Activated T-cell treated with anti-CD3 and anti-CD28 coated beads for 1 hour (primary cell): ENCODE measurements around the gene BCAS3.
"Not testable (repeated sequence)": the region's sequence is repeated elsewhere in the genome, so short reads cannot be mapped to it uniquely, and the experiment has no call there.

Experiments
- DNase-seq: peaks from one replicate; pipeline ENCODE4 v3.0.0-alpha.2; 2020; ENCODE audit warnings: low read depth

BCAS3 gene

DNA sequence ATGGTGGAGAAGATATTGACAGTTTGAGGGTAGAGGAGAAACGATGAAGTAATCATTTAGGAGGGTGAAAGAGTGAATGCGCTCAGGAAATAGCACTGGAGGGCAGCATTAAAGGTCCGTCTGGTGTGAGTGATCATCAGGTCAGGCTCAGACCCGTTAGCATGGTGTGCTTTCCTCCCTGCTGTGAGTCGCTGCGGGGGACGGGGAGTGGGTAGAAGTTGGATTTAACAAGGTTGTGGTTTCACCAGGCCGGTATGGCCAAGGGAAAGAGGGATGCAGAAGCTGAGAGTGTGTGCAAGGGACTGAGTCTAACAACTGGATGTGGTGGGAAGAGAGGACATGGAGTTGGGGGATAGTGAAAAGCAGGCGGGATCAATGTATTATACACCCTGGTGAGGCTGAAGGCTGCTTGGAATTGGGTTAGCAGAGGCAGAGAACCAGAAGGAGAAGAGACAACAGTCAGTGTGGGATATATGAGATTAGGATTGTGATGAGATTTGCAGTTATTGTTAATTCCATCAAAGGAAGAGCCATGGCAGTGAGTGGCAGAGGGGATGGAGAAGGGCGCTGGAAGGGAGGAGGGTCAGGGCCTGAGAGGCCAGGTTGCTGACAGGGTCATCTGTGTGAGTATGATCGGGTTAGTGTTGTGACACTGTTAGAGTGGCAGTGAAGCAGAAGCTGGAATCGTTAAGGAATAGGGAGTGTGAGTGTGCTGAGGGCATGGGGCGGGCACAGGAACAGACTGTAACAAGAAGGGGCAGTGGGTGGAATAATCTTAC, 663.0 kb downstream of the BCAS3 start:
- no peak for DNase-seq

GRCh38 chr17:61343576-61343975, 665.9 kb downstream of the BCAS3 start:
- no peak for DNase-seq

DNA sequence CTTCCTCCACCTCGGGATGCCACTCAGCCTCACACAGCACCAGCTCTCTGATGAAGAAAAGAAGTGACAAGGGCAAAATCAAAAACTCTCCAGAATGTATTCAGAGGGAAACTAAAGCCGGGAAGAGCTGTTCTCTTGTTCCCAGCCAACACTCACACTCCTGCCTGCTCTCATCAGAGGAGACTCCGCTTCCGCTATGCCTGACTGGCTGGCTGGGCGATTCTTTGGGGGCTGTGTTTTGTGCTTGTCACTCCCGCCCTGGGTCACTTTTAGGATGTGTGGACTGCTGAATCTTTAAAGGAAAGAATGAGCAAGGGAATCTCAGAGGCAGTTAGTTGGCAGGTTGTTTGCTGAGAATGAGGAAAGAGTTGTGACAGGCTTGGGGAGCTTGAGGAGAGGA, 667.4 kb downstream of the BCAS3 start:
- no peak for DNase-seq

- DNase-seq, result no peak
Observed at GRCh38 chr17:61345825-61346666, 668.4 kb downstream of the BCAS3 start.

- no peak for DNase-seq
Observed at GRCh38 chr17:61349350-61349749, 671.7 kb downstream of the BCAS3 start.

DNA sequence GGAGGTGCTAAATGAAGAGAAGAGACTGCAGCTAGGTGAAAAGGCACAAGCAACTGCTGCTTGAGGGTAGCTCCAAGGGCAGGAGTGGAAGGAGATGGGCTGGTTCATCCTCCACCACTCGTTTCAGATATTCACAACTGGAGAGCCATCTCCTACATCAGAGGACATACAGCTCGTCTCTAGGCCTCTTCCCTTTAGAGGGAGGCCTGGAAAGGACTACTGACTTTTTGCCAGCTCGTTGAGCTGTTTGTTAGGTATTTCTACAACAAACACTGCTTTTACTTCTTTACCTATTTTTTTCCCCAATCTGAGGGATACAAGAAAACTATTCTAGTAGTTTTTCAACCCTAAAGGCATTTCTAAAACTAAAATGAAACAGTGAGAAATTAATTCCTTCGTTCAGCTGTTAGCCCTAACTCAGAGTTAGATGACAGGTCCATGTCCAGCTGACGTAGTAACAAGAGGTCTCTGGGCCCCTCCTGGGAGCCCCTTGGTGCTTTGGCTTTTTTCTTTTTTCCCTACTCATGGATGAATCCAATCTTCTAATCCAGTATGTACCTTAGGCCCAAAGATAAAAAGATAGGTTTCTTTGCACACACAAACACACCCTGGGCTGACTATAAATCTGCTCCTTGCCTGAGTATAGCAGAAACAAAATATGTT, 674.2 kb downstream of the BCAS3 start:
- DNase-seq, result no peak

- no peak for DNase-seq
Observed at GRCh38 chr17:61352408-61352770, 674.7 kb downstream of the BCAS3 start.

DNA sequence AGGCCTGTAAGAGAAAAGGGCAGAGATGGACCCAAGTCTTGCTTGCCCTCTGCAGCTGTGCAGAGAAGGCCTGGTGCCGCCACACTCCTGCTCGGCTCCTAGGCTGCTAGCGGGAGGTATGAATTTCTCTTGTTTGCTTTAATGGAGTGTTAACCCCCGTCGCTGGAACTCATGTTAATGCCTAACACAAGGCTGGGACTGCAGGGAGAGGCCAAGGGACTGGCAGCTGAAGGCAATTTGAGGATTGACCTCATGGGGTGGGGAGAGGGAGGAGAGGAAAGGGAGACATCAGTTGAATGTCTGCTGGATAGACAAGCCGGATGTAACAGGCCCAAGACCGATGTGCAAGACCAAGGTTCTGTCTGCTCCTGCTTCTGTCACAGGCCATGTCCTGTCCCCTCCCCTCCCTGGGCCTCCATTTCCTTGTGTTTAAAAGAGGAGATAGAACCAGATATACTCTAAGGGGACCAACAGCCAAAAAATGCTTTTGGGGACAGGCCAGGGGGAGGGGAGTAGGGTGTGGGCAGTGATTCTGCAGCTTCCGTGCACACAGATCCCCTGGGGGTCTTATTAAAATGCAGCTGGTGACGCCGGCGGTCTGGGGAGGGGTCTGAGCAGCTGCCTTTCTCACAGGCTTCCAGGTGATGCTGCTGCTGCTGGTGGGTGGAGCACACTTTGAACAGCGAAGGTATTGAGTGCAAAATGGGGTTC, 675.3 kb downstream of the BCAS3 start:
- no peak for DNase-seq

DNA sequence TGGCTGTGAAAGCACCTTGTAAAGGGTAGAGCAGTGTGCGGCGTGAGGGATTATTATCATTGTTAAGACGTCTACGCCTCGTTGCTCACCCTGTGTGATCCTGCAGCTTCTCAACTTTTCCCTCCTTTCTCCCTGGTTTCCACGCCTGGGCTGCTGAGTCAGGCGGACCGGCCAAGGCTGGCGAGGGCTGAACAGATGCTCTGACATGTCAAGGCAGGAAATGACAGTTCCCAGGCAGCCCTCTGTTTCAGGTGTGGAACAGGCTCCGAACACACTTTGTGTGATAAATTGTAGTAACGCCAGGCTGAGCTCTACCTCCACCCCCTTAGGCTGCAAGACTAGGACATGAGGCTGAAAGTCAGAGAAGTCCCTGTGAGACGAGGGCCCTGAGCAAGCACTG, 676.0 kb downstream of the BCAS3 start:
- no peak for DNase-seq

DNA sequence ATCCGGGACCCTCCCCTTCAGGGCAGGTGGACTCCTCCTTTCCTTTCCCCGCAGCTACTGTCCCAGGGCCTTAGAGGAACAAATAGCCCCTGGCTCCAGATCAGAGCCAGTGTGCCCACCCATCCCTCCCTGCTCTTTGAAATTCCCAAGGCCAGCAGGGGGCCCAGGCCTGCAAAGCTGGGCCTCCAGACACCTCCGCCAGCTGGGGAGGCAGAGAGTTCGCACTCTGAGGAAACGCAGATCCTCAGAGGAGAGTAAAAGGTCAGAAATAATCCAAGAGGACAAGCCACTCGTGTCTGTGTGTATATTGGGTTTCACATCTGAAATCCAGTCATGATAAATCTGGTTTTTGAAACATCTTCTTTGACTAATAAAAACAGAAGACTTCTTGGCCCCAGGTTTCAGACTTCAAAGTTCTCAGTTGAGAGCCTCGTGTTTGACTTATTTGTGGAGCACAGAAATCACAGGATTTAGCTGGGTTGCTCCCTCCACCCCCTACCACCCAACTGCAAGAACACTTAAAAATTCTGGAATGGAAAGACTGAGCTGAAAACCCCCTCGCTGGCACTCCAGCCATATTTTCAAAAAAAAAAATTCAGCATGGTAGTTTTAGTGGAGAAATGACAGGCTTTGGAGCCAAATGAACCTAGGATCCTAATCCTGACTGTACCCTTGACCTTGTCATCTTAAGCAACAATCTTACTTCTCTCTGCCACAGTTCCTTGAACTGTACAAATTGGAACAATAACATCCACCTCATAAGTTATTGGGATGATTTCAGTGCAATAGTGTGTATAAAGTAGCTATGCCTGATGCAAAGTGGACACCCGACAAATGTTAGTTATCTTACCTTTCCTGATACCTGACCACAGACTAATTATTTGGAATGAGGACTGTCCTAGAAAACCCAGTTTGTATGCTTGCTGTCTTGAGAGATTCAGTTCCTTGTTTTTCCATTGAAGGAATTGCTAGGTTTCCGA, 677.5 kb downstream of the BCAS3 start:
- DNase-seq, result no peak

DNA sequence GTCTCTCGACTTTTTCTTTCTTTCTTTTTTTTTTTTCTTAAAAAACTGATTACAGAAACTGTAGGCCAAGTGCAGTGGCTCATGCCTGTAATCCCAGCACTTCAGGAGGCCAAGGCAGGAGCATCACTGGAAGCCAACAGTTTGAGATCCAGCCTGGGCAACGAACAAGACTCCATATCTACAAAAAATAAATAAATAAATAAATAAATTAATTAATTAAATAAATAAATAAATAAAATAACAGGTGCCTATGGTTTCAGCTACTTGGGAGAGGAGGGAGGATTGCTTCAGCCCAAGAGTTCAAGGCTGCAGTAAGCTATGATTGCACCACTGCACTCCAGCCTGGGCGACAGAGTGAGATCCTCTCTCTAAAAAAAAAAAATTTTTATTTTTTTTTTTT, 679.4 kb downstream of the BCAS3 start:
- DNase-seq, result not testable (repeated sequence)

GRCh38 chr17:61359513-61359912, 681.9 kb downstream of the BCAS3 start:
- DNase-seq, result not testable (repeated sequence)

- DNase-seq, result no peak
Observed at GRCh38 chr17:61360318-61360943, 682.8 kb downstream of the BCAS3 start.

DNA sequence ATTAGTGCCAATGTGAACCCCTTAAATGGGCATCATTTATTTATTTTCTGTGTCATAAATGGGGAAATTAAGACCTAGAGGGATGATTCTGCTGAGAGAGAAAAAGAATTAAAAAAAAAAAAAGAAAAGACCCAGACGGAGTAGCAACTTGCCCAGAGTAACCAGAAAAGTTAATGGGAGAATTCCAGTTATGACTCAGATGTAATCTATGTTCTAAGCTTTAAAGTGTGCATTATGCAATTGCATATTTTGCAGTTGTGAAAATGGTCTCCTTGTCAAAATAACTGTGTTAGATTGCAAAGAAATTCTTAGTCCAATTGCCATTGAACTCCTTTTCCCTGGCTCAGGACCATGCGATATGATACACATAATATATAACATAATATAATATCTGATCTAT, 683.4 kb downstream of the BCAS3 start:
- no peak for DNase-seq

DNA sequence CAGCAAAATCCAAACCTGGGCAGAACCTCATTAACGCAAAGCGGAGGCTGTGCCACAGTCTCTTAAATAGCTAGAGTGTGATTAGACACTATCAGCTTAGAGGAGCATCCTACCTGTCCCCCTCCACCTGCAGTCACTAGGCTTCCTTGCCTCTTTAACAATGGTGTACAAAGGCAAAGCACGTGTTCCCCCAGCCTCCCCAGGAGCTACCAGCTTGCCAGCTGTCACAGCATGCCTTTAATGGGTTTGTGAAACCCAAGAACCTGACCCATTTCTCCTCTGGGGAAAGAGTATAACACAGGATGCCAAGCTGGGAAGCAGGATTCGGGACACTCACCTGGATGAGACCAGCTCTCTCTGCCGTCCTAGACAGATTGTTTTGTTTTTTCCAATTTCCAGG, 684.7 kb downstream of the BCAS3 start:
- no peak for DNase-seq

DNA sequence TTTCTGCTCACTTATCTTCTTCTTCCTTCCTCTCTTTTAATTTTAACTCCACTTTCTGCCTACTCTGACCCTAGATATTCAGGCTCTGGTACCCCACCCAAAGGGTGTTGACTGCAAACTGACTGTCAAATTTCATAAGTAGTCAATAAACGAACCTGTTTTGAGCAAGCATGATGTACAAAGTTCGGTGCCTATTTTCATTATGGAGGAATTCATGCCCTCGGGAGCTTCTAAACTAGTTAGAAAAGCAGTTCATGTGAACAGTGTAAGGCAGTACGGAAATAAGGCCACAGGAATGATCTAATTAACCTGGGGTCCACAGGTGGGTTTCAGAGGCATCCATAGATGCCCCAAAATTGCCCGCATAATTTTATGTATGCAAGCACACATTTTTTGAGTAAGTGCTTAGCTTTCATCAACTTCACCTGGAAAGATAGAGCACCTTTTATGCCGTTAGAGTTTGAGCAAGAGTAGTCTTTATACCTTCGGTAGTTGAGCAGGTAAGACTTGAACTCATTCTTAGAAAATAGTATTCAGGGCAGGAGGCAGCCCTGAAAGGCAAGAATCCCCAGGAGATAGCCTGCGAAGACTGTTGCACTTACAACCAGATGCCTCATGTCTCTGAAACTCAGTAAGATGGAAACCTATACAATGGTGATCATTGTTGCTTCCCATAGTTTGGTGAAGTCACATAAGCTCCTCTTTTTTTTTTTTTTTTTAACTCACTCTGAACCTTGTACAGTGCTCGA, 685.4 kb downstream of the BCAS3 start:
- DNase-seq, result no peak

GRCh38 chr17:61363601-61364462, 686.2 kb downstream of the BCAS3 start:
- DNase-seq, result no peak

DNA sequence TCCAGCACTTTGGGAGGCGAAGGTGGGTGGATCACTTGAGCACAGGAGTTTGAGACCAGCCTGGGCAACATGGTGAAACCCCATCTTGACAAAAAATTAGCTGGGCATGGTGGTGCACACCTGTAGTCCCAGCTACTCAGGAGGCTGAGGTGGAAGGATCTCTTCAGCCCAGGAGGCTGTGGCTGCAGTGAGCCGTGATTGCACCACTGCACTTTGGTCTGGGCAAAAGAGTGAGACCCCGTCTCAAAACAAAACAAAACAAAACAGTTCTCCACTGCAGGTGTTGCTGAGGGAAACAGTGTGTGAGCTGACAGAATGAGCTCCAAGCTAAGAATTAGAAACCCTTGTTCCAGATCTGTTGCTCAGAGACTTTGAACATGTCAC, 686.8 kb downstream of the BCAS3 start:
- DNase-seq, result no peak
